Measurements from ENCODE around the gene TUBA4A. TPM values are rescaled to one million over a fixed set of nuclear protein-coding genes. Genes with fewer than 3 reads are reported as not detected.

The TUBA4A gene
- total RNA-seq, 1 donor from 2014 or later, result 18.0 TPM

DNA sequence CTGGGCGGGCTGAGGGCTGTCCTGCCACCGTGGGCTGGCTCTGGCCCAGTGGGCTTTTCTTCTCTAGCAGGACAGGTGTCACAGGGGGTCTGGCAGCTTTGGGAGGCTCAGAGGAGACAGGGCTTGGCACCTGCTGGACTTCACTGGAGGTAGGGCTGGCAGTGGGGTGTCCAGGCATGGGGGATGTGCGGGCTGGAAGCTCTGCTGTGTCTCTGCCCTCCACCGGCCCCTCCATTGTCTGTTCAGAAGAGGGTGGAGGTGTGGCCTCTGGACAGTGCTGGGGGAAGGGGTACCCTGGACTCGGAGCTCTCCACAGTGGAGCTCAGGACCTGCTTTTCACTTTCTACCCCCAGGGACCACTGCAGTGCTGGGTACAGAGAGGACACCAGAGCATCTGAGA, 46.3 kb upstream of the TUBA4A start:
- TF ChIP-seq, protein P1, sequence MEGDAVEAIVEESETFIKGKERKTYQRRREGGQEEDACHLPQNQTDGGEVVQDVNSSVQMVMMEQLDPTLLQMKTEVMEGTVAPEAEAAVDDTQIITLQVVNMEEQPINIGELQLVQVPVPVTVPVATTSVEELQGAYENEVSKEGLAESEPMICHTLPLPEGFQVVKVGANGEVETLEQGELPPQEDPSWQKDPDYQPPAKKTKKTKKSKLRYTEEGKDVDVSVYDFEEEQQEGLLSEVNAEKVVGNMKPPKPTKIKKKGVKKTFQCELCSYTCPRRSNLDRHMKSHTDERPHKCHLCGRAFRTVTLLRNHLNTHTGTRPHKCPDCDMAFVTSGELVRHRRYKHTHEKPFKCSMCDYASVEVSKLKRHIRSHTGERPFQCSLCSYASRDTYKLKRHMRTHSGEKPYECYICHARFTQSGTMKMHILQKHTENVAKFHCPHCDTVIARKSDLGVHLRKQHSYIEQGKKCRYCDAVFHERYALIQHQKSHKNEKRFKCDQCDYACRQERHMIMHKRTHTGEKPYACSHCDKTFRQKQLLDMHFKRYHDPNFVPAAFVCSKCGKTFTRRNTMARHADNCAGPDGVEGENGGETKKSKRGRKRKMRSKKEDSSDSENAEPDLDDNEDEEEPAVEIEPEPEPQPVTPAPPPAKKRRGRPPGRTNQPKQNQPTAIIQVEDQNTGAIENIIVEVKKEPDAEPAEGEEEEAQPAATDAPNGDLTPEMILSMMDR (IDR thresholded peaks at IDR 0.05; ENCODE audit: insufficient read depth, low read depth, low read length), result no peak
- no peak for TF ChIP-seq EZH2 (IDR thresholded peaks at IDR 0.05; ENCODE audit: insufficient read depth, low read length)
- no peak overlapping the region for H3K27ac ChIP-seq (ENCODE audit: low read depth, low read length)
- H3K9me3 ChIP-seq (ENCODE audit: insufficient read depth, low read depth, low read length), result no peaks in the 10 kb centered on the region
- peaks cover 11% of the 10 kb centered on the region for H3K4me1 Mint-ChIP-seq (ENCODE audit: low read depth, unreplicated experiment)
- H3K4me3 Mint-ChIP-seq (ENCODE audit: unreplicated experiment), result no peak overlapping the region
- no peak overlapping the region for H3K9ac ChIP-seq (ENCODE audit: low read length)
- no peak overlapping the region for H3K27ac Mint-ChIP-seq (ENCODE audit: unreplicated experiment)
- DNase-seq (ENCODE audit: low read depth) (no peak), FAIRE-seq (no peak)
- no peaks in the 10 kb centered on the region for H3K9me3 Mint-ChIP-seq (ENCODE audit: unreplicated experiment)
- no peak overlapping the region for H3K4me3 ChIP-seq (ENCODE audit: insufficient read depth, low read depth, low read length)
- no peak overlapping the region for H3K4me2 ChIP-seq (ENCODE audit: low read length)
- H3K79me2 ChIP-seq (ENCODE audit: insufficient read depth, low read length), result no peaks in the 10 kb centered on the region
- peaks cover 17% of the 10 kb centered on the region for H3K36me3 Mint-ChIP-seq (ENCODE audit: low read depth, unreplicated experiment)
- no peaks in the 10 kb centered on the region for H4K20me1 ChIP-seq (ENCODE audit: insufficient read depth, low read length)
- no peaks in the 10 kb centered on the region for H3K36me3 ChIP-seq (ENCODE audit: insufficient read depth, low read length)
- peaks cover 3% of the 10 kb centered on the region for H3K27me3 ChIP-seq (ENCODE audit: insufficient read depth, low read length)
- H3K4me1 ChIP-seq (ENCODE audit: insufficient read depth, low read length), result peaks cover 2% of the 10 kb centered on the region
- H2AFZ ChIP-seq (ENCODE audit: low read depth, low read length), result no peak overlapping the region
- peaks cover 21% of the 10 kb centered on the region for H3K27me3 Mint-ChIP-seq (ENCODE audit: low read depth, unreplicated experiment)

DNA sequence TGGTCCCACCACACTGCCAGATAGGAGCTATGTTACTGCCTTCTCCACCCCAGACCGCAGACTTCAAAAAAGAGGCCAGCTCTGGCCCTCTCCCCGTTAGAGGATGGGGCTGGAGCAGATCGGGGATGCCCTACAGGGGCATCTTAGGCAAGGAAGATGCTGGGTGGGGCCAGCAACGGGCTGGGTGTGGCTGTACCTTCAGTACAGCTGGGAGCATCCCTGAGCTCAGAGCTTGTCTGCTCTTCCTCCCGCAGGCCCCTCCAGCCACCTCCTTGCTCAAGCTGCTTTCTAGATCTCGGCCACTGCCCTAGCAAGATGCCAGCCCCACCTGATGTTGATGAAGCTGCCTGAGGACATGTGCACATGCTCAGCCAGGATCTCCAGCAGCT, 45.6 kb upstream of the TUBA4A start:
- no peak overlapping the region for H2AFZ ChIP-seq (ENCODE audit: low read depth, low read length)
- no peak overlapping the region for H3K4me3 Mint-ChIP-seq (ENCODE audit: unreplicated experiment)

DNA sequence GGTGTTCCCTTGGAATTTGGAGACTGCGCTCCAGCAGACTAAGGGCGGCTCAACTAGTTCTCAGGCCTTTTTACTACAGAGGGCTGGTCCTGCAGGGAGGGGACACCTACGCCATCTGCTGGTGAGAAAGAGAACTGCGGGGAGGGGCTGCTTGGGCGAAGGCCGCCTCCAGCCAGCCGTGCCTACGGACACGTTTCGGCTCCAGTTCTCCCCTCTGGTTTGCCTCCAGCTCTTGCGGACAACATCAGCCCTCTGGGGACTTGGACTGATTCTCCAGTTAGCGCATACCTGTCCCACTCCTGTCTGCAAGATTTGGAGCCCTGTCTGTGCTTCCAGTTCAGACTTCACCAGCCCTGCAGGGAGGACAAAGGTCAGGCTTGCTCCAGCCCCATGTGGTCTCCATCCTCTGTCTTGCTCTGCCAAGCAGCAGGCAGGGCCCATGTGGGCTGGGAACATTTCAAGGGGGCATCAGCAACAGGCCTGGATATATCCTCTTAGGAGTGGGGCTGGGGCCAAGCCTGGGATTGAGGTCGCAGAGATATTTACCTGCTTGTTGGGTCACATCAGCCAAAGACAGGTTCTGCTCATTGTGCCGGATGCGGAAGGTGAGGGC, 45.1 kb upstream of the TUBA4A start:
- Histone ChIP-seq H3K27ac (ENCODE audit: low read depth, low read length) (no peak overlapping the region), H3K9me3 (ENCODE audit: insufficient read depth, low read depth, low read length) (no peaks in the 10 kb centered on the region), H3K4me2 (ENCODE audit: low read length) (no peak overlapping the region), H2AFZ (ENCODE audit: low read depth, low read length) (no peak overlapping the region), H3K4me1 (ENCODE audit: insufficient read depth, low read length) (peaks cover 8% of the 10 kb centered on the region), H3K4me3 (ENCODE audit: insufficient read depth, low read depth, low read length) (no peak overlapping the region), H3K27me3 (ENCODE audit: insufficient read depth, low read length) (peaks cover 3% of the 10 kb centered on the region), H3K9ac (ENCODE audit: low read length) (no peak overlapping the region), H4K20me1 (ENCODE audit: insufficient read depth, low read length) (no peaks in the 10 kb centered on the region), H3K36me3 (ENCODE audit: insufficient read depth, low read length) (no peaks in the 10 kb centered on the region), H3K79me2 (ENCODE audit: insufficient read depth, low read length) (no peaks in the 10 kb centered on the region)
- Mint-ChIP-seq H3K9me3 (ENCODE audit: unreplicated experiment) (no peaks in the 10 kb centered on the region), H3K4me1 (ENCODE audit: low read depth, unreplicated experiment) (peaks cover 11% of the 10 kb centered on the region), H3K27me3 (ENCODE audit: low read depth, unreplicated experiment) (peaks cover 16% of the 10 kb centered on the region), H3K27ac (ENCODE audit: unreplicated experiment) (no peak overlapping the region), H3K4me3 (ENCODE audit: unreplicated experiment) (no peak overlapping the region), H3K36me3 (ENCODE audit: low read depth, unreplicated experiment) (peaks cover 17% of the 10 kb centered on the region)
- peak; percentile 17 for DNase-seq (ENCODE audit: low read depth)
- TF ChIP-seq, protein P1 (IDR thresholded peaks at IDR 0.05; ENCODE audit: insufficient read depth, low read depth, low read length), result peak; percentile 90
- no peak for TF ChIP-seq EZH2 (IDR thresholded peaks at IDR 0.05; ENCODE audit: insufficient read depth, low read length)
- no peak for FAIRE-seq

More for the DNA sequence above, 45.6 kb upstream of the TUBA4A start:
- H3K79me2 ChIP-seq (ENCODE audit: insufficient read depth, low read length), result no peaks in the 10 kb centered on the region
- H3K27me3 ChIP-seq (ENCODE audit: insufficient read depth, low read length), result peaks cover 3% of the 10 kb centered on the region
- TF ChIP-seq, protein P1 (IDR thresholded peaks at IDR 0.05; ENCODE audit: insufficient read depth, low read depth, low read length), result no peak
- no peak for TF ChIP-seq EZH2 (IDR thresholded peaks at IDR 0.05; ENCODE audit: insufficient read depth, low read length)
- Mint-ChIP-seq H3K27me3 (ENCODE audit: low read depth, unreplicated experiment) (peaks cover 18% of the 10 kb centered on the region), H3K9me3 (ENCODE audit: unreplicated experiment) (no peaks in the 10 kb centered on the region), H3K36me3 (ENCODE audit: low read depth, unreplicated experiment) (peaks cover 17% of the 10 kb centered on the region), H3K27ac (ENCODE audit: unreplicated experiment) (no peak overlapping the region), H3K4me1 (ENCODE audit: low read depth, unreplicated experiment) (peaks cover 11% of the 10 kb centered on the region)
- H3K4me2 ChIP-seq (ENCODE audit: low read length), result no peak overlapping the region
- H3K4me1 ChIP-seq (ENCODE audit: insufficient read depth, low read length), result peaks cover 7% of the 10 kb centered on the region
- no peak for FAIRE-seq
- H3K27ac ChIP-seq (ENCODE audit: low read depth, low read length), result no peak overlapping the region
- H3K9ac ChIP-seq (ENCODE audit: low read length), result no peak overlapping the region
- H4K20me1 ChIP-seq (ENCODE audit: insufficient read depth, low read length), result no peaks in the 10 kb centered on the region
- DNase-seq (ENCODE audit: low read depth), result no peak
- H3K4me3 ChIP-seq (ENCODE audit: insufficient read depth, low read depth, low read length), result no peak overlapping the region
- H3K36me3 ChIP-seq (ENCODE audit: insufficient read depth, low read length), result no peaks in the 10 kb centered on the region
- H3K9me3 ChIP-seq (ENCODE audit: insufficient read depth, low read depth, low read length), result no peaks in the 10 kb centered on the region

Measured in astrocyte (in vitro differentiated cells and primary cell).